DMS 273 treated with DMSO at 0.1 percent for 48 hours (cell line): ENCODE results near the gene TARDBP.
"Not testable (repeated sequence)": the region's sequence is repeated elsewhere in the genome, so short reads cannot be mapped to it uniquely, and the experiment has no call there.

Experiments used
- DNase-seq: peaks from one replicate; lab custom pipeline; 2025; lab: John Stamatoyannopoulos, UW

The TARDBP gene

DNA sequence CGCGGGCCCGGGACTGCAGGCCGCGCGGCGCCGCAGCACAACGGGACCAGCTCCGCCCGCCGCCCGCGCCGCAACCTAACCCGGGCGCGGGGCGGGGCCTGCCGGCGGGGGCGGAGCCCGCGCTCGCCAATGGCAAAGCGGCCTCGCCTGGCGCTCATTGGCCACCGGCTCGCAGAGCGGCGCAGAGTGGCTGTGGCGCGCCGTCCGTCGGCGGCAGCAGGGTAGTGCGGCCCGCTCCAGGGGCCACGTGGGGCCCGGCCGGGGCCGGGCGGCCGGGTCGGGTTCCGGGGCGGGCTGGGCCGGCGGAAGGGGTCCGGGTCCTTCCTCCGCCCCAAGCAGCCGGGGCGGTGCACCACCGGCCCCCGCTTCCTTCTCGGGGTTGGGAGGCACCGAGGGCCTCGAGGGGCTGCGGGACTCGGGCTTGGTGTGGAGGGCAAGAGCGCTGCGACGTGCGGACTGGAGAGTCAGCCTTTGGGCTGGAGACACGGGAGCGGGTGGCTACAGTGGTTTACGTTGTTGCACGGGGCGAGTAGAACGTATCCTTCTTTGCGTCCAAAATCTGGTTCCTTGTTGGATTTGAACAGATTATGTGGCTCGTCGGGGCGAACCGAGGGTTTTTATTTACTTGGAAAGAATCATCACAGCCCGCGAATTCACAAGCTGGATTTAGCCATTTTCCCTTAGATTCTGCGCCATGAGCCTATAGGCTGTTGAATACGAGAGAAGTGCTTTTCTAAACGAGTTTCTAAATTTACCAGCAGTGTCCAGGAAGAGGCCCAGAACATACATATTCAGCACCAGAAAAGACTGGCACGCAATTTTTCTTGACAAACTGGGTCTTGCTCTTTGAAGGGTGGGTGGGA lies 47.7 kb downstream of the TARDBP start, which contains the start of gene SRM:
SRM (minus strand) TSS at position 51 of the 863 bp plus-strand sequence. CDS start 75 bp downstream, outside the sequence.
- DNase-seq: peak; percentile 76

DNA sequence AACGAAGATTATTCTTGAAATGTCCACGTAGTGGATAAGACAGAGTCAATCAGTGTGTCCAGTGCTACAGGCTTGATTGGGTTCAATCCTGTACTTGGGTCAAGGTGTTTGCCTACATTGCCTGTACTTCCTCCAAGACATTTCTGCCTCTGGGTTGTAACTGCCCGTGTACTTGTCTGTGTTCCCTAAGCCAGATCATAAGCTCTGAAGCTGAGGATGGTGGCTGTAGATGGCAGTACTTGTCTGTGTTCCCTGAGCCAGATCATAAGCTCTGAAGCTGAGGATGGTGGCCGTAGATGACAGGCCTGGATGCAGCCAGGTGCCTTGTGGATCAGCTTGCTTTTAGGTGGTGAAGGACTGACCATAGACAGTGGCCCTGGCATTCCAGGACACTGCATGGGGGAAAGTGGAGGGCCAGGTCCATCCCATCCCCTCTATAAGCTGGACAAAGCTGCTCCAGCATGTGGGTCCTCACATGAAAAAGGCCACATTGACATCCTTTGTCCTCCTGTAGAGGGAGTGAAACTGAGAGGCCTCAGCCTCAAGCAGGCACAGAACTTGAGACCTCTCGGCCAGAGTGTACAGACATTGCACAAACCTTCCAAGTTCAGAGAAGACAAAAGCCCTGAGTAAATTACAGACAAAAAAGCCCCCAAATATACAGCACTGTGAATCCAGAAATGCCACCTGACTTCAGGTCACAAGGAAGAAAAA lies 49.4 kb downstream of the TARDBP start:
- no peak for DNase-seq

DNA sequence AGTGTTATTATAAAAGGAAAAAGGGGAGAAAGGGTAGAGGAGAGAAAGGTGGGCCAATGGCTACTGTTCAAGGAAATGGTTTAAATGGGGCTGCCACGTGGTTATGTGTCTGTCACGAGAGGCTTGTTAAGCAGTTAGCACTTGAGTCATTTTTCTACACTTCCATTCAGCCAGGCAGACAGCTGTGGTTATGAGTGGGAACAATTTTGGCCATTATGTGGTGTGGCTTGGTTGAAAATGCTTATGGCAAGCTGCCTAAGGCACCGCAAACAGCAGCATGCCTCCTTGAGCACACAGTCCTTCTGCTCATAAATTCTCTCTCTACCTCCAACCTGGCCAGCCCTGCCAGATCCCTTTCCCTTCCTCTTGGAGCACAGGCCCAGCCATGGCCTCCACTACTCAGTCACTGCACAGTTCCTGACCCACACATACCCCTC lies 50.5 kb downstream of the TARDBP start:
- DNase-seq: no peak

DNA sequence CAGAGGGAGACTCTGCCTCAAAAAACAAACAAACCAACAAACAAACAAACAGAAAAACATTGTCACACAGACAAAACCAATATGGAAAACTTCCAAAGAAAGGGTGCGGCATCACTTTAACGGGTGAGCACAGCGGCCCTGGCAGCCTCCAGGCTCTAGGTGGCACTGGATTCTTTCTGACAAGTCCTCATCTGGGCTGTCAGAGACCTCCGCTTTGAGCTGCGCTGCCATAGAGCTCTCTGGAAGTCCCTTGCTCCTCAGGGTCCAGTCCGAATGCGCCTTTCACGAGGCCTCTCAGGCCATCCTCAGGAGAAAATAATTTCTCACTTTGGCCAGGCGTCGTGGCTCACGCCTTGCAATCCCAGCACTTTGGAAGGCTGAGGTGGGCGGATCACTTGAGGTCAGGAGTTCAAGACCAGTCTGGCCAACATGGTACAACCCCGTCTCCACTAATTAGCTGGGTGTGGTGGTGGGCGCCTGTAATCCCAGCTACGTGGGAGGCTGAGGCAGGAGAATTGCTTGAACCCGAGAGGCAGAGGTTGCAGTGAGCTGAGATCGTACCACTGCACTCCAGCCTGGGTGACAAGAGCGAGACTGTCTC lies 51.6 kb downstream of the TARDBP start:
- not testable (repeated sequence) for DNase-seq

DNA sequence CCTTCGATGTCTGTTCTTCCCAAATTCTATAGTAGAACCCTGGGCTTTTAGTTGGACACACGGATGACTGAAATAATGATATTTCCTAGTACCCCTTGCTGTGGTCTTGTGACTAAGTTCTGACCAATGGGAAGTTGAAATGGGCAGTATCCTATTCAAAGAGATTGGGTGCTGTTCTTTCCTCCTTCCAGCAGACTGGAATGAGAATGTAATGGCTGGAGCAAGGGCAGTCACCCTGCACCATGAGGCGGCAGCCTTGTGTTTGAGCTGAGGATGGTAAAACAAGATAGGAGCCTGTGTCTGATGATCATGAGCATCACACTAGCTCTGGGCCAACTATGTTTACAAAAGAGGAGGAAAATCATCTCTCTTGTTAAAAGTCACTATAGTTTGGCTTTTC lies 52.5 kb downstream of the TARDBP start:
- DNase-seq: no peak

DNA sequence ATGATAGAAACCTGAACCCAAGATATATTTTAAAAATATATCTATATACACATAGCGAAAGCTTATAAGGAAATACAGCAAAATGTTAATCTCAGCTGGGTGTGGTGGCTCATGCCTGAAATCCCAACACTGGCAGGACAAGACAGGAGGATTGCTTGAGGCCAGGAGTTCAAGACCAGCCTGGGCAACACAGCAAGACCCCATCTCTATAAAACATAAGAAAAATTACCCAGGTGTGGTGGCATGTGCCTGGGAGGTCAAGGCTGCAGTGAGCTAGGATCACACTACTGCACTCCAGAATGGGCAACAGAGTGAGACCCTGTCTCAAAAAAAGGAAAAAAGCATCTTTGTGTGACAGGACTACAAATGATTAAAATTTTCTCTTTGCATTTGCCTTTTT lies 53.3 kb downstream of the TARDBP start:
- no peak for DNase-seq

DNA sequence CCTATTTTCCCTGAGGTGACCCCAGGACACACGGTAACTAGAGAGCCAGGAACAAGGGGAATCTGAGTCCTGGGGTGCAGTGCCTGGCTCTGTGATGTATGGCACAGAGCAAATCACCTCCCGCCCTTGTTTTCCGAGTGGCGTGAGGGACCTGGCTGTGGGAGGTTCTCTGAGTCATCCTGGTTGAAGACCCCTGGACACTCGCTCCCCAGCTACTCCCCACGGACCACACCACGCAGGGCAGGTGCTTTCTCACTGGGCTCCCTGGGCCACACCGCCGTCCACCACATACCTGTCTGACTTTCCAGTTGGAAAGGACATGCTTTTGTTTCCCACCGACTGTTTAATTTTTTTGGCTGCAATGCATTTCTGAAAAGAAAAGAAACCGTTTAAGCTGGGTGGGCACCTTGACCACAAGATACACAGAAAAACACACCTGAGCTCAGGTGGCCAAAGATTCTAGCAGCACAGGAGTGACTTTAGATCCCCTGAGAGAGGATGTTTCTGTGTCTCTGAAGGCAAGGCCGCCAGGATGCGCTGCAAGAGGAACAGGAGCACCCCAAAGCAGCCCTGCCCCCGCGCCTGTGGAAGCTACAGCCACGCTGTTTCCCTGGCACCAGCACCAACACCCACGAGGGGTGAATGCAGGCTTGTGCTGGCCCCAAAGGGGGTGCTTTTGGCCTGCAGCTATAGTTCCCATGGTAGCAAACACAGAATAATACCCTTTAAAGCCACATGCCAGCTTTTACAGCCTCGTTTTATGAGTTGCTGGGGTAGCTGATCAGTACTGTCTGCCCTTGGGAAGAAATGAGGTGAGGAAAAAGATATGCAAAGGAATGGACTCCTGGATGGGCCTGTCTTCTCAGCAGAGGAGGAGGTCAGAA lies 55.5 kb downstream of the TARDBP start:
- DNase-seq: no peak

DNA sequence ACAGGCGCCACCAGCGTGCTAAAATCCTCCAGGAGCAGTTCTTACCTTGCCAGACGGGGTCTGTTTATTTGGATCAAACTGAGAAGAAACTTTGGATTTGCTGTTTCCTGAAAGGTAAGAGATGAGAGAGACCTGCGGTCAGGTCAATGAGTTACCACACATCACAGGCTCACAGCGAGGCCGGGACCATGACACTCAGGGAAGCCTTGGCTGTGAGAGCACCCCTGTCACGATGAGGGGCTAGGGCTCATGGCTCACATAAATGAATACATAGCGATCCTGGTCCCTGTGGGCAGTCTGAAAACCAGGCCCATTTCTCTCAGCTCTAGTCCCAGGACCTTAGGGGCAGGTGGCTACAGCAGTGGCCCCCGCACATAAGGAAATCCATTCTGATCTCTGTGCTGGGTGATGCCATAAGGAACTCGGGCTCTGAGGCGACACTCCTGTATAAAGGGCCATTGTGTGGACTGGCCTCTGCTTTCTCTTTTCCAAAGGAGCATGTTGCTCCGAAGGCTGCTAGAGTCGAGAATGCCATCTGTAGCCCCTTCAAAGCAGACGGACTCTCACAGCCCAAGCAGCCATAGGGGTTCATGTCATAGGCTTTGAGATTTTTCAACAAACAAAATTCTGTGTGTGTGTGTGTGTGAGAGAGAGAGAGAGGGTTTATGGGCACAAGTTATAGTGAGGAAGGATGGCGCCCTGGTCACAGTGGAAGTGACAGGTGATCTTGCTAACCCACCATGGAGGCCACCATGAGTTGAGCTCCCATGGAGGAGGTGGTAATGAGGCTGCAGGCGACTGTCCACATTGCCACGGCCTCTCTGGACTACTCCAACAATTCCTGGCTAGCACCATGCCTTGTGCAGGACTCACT lies 56.4 kb downstream of the TARDBP start:
- no peak for DNase-seq

DNA sequence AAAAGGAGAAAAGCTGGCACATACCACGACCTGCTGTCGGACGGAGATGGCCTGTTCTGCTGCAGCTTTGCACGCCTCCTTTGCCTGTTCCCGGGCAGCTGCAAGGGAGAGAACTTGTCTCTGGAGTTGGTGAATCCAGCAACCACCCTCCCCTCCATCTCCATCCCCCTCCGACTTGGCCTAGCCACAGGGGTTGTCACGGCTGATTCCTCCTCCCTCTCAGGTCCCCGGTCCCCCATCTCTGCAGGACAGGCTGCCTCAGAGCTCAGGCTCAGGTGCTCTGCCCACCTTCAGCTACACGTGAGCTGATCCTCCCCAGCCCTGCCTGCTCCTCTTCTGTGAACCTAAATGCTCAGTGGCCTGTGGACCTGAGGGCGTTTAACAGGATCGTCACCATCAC lies 58.4 kb downstream of the TARDBP start:
- no peak for DNase-seq

DNA sequence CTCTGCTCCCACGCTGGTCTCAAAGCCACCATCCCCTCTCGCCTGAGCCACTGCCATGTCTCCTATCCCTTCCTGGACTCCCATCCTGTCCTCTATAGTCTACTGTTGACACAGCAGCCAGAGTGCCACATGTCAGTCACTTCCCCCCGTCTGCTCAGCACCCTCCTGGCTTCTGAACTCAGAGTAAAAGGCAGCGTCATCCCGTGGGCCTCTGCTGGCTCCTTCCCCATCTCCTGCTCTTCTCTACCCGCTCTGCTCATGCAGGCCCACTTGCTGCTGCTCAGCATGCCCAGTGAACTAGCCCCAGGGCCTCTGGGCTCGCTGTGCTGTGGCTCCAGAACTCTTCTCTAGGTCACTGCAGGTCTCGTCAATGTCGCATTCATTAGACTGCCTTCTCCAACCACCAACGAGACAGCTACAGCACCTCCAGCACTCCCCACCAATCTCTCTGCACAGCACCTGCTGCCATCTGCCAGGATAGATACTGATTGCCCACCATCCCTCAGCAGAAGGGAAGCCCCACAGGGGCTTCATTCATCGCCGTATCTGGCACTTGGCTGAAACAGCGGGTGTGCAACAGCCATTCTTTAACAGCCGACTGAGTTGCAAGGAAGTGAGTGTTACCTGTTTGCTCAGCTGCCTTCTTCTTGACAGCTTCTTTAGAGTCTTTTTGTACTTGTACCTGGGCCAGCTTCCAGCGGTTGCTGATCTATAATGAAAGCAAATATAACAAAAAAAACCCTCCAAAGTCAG lies 59.2 kb downstream of the TARDBP start:
- DNase-seq: no peak

DNA sequence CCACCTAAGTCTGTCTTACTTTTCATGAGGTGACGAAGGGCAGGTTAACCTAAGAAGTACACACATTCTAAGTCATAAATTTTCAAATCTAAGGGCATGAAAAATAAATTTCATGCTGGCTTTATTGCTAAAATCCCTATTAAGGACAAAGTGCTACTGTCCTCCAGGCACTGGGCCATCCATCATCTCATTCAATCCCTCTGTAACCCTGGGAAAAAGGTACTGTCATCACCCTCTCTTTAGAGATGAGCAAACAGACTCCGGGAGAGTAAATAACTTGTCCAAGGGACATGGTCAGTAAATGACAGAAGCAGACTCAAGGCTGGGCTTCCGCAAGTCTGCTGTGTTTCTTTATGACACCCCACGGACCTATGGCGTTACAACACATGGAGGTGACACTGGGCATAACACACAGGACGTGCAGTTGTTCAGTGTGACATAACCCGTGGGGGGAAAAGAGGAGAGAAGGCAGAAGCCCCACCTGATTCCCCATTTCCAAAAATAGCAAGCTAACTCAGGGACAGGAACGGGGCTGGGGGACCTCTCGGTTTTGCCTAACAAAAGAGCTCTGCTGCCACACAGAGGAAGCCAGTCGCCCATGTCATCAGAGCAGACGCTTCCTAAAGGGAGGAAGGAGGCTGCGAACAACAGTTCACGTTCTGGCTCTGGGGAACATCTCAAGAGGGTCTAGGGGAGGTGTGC lies 59.9 kb downstream of the TARDBP start:
- DNase-seq: no peak

DNA sequence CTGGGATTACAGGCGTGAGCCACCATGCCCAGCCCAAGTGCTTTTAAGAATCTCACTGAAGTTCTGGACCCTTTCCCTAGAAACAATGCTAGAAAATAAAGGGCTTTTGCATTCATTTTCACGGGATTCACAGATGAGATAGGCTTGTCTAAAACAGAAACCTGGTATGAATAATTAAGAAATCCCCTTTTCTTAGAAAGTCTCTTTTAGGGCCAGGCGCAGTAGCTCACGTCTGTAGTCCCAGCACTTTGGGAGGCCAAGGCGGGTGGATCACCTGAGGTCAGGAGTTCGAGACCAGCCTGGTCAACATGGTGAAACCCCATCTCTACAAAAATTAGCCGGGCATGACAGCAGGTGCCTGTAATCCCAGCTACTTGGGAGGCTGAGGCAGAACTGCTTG lies 60.9 kb downstream of the TARDBP start:
- DNase-seq: not testable (repeated sequence)
